ENCODE results near the gene GJB5.

Gene GJB5

DNA sequence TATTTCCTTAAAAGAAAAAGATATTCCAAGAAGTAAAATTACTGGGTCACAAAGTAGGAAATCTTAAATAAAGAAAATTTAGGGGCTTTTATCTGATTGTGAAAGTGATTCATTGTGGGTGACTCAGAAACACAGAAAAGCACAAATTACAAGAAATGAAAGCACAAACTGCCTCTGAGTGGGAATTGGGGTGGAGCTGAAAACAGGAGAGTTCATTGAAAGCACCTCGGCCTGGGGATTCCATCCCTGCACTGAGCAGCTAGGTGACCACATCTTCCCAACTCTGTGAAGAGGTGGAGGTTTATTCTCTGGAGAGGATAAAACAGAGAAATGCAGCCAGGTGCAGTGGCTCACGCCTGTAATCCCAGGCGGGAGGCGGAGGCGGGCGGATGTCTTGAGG, 45.4 kb downstream of the GJB5 start:
- FAIRE-seq (no peak), DNase-seq (ENCODE audit: insufficient read length, low spot score) (no peak)
- TF ChIP-seq PAX5 (IDR thresholded peaks at IDR 0.05; ENCODE audit: insufficient read depth, low read length, severe bottlenecking) = no peak
- no peak for TF ChIP-seq POU2F2 (IDR thresholded peaks at IDR 0.05; ENCODE audit: low read depth, low read length)
- TF ChIP-seq SPI1 (IDR thresholded peaks at IDR 0.05; ENCODE audit: low read depth, low read length) = no peak
- no peak for TF ChIP-seq POLR2AphosphoS5 (IDR thresholded peaks at IDR 0.05; ENCODE audit: low read depth, low read length)
- TF ChIP-seq TAF1 (IDR thresholded peaks at IDR 0.05; ENCODE audit: low read depth, low read length) = no peak
- TF ChIP-seq POLR2A (IDR thresholded peaks at IDR 0.05; ENCODE audit: low read depth, low read length) = no peak

GRCh38 chr1:34803770-34804169, 48.9 kb downstream of the GJB5 start:
- no peak for DNase-seq (ENCODE audit: insufficient read length, low spot score)
- TF ChIP-seq POU2F2 (IDR thresholded peaks at IDR 0.05; ENCODE audit: low read depth, low read length) (no peak), POLR2A (IDR thresholded peaks at IDR 0.05; ENCODE audit: low read depth, low read length) (no peak), PAX5 (IDR thresholded peaks at IDR 0.05; ENCODE audit: insufficient read depth, low read length, severe bottlenecking) (no peak), SPI1 (IDR thresholded peaks at IDR 0.05; ENCODE audit: low read depth, low read length) (no peak), TAF1 (IDR thresholded peaks at IDR 0.05; ENCODE audit: low read depth, low read length) (no peak)
- FAIRE-seq = no peak

- no peak for TF ChIP-seq POLR2A (IDR thresholded peaks at IDR 0.05; ENCODE audit: low read depth, low read length)
- no peak for TF ChIP-seq SPI1 (IDR thresholded peaks at IDR 0.05; ENCODE audit: low read depth, low read length)
- no peak for TF ChIP-seq POLR2AphosphoS5 (IDR thresholded peaks at IDR 0.05; ENCODE audit: low read depth, low read length)
- FAIRE-seq (no peak), DNase-seq (ENCODE audit: insufficient read length, low spot score) (no peak)
Observed at GRCh38 chr1:34806396-34806795, 51.5 kb downstream of the GJB5 start.

Data from GM12891 (cell line).